AG20443 (cell line): ENCODE data around the gene C19orf25.

Experiments used
- DNase-seq: peaks from one replicate; pipeline ENCODE4 v3.0.0; 2012; ENCODE audit warnings: low spot score, mixed read lengths

Gene C19orf25

GRCh38 chr19:1432507-1432887 is 46.5 kb downstream of the C19orf25 start:
- no peak for DNase-seq

DNA sequence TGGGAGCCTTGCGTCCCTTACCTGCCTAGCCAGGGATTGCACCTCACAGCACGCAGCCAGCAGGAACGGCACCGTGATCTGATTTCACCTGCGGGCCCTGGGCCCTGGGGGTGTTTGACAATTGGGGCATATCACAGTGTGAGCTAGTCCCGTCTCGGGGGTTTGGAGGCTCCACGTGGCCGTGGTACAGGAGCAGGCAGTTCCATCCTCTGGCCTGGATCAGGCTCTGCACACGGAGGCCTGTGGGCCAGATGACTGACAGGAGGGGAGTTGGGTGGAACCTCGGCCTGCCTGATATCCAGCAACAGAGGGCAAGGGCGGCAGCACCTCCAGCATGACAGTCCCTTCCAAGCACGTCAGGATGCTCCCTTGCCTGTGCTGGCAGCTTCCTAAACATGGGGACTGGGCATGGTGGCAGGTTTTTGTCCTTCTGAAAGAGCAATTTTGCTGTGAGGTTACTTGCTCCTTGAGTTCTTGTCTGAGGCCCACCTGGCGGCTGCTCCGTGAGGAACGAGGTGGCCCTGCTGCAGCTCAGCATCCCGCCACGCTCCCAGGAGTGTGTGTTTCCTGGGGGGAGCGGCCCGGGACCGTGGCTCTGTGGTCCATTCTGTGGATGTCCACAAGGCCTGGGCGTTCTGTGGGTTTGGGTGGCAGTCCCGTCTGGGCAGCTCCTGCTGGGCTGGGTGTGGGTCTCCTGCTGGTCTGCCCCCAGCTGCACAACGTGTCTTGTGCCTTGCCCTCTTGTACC is 47.1 kb downstream of the C19orf25 start:
- no peak for DNase-seq

GRCh38 chr19:1430246-1430645 is 48.8 kb downstream of the C19orf25 start:
- DNase-seq = no peak

- no peak for DNase-seq
Measured at GRCh38 chr19:1429750-1430149, 49.3 kb downstream of the C19orf25 start.

DNA sequence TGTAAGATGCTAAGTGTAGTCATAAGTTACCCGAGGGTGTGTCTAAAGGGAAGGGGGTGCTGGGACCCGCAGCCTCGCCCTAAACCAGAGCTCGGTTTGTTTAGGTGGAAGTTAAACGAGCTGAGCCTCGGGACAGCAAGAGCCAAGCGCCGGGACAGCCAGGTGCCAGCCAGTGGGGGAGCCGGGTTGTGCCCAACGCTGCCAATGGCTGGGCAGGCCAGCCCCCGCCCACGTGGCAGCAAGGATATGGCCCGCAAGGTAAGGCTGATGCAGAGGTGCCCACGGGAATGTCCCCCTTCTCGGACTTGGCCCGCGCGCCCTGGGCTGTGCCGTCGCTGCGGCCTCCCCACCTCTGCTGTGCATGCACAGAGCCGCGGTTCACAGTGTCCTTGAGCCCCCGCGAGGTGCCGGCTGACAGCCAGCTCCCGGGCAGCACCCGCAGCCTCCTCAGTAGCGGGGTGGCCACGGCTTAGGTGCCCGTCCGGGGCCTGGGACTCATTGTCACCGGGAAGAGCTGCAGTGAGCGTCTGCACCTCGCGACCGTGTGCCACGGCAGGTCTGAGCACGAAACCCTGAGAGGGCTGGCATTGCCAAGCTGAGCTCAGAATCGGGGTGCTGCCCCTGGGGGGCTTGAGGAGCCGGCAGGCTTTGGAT is 50.1 kb downstream of the C19orf25 start:
- DNase-seq = no peak

DNA sequence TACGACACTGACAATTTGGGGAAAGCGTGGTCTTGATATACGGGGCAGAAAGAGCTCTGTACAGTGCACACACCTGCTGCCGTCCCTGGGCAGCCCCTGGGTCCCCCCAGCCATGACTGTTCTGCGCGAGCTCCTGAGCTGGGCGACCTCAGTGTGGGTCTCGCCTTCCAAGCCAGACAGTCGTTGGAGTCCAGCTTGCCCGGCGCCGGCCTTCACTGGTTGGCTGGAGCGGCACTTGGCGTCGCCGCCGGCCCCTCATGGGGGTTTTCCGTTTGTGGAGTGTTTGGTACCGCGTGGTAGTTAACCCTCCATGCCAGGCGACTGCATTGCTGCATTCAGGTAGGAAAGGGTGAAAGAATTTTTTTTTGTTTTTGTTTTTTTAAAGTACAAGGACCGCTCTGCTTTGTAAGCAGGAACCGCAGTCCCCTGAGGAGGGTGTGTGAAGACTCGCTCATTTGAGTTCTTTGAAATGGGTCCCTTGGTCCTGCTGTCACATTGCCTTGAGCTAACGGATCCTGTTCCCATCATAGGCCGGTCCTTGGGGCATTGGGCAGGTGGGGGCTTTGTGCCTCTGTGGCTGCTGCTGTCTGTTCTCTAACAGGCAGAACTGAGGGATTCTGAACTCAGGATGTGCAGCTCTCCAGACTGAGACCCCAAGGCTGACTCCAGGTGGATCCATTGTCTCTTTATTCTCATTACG is 51.6 kb downstream of the C19orf25 start:
- no peak for DNase-seq

GRCh38 chr19:1426736-1427135 is 52.3 kb downstream of the C19orf25 start:
- DNase-seq = no peak

DNA sequence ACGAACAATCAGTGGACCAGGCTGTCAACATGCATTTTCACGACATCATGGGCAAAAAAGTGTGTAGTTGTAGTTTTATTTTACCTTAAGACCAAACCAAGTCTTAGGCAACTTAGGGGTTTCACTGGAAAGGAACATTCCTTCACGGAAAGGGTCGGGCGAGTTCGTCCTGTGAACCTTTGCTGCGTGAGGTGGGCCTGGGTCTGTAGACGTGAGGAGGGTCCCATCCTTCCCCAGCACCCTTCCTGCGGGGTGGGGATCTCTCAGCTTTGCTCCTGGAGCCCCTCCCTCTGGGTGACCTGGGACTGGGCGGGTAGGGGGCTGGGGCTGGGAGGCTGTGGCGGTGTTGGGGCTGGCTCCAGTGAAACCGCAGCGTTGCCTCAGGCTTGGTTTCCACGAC is 53.1 kb downstream of the C19orf25 start:
- DNase-seq = no peak

DNA sequence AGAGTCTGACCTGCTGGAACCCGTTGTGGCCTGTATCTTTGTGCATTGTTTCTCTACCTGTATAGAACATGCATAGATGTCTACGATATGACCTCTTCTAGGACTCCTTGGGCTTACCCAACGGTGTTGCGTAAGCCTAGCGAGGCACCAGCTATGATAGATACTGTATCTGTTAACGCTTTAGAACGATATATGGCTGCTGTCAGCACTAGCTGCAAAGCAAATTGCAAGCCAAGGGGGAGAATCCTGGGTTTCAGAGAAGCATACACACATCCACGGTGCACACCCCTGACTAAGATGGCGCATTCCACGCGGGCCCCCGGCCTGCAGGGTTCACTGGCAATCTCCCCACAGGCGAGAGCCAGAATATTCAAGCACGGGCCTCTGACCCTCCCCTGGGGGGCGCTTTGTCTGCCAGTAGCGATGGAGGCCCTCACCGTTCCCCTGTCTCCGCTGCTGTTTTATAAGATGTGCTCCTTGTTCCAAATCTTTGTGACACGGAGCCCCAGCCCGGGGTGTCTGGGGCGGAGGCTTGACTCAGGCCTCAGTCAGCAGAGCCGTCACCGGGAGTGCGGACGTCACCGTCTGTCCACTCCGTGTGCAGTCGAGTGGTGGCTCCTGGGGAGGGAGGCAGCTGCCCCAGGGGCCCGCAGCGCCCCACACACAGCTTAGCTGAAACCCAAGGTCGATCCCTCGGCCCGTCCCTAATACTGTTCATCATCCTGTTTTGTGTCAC is 53.7 kb downstream of the C19orf25 start:
- no peak for DNase-seq

GRCh38 chr19:1424192-1424955 is 54.6 kb downstream of the C19orf25 start:
- DNase-seq = no peak

DNA sequence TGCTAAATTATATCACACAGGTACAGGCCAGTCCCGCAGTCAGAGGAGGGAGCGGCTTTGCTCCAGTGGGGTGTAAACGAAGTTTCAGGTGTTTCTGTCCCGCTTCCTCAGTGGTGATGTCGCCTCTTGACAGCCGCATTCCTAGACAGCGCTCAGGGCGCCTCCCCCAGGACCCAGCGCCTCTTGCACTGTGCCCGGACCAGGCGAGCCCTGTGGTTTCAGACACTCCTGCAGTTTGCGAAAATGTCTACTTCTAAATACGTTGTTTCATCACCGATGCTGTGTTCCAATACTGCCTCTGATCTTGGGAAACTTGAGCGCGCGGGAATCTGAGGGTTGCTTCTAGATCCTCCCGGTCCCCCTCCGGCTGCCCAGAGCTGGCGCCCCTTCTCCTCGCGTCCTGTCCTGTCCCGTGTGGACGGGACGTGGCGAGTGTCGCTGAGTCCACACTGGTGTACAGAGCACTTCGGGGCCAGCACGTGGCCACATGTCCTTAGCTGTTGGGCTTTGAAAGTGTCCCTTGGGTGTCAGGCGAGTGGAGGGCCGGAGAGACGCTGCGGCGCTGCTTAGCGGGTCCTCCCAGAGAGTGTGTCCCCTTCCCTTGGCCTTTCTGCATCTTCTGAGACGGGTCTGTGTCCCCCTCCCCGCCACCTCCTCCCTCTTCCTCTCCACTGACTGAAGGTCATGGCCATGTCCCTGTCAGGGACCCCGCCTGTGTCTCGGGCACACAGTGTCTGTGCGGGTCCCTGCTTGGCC is 55.4 kb downstream of the C19orf25 start:
- no peak for DNase-seq
